Globus pallidus (tissue), 1 donor: ENCODE measurements around the gene PUS1.

Experiments used
- DNase-seq: peaks from one replicate; pipeline ENCODE4 v3.0.0-alpha.2; 2015; ENCODE audit warnings: low spot score

Gene PUS1

GRCh38 chr12:131915823-131916222 is 13.3 kb upstream of the PUS1 start:
- no peak for DNase-seq

GRCh38 chr12:131916306-131917138 is 12.6 kb upstream of the PUS1 start:
- no peak for DNase-seq

- no peak for DNase-seq
Measured at GRCh38 chr12:131917139-131917710, 11.9 kb upstream of the PUS1 start.

GRCh38 chr12:131917711-131918306 is 11.3 kb upstream of the PUS1 start:
- DNase-seq: no peak

GRCh38 chr12:131918311-131919050 is 10.6 kb upstream of the PUS1 start:
- DNase-seq: no peak

GRCh38 chr12:131919051-131919347 is 10.1 kb upstream of the PUS1 start:
- DNase-seq: no peak

GRCh38 chr12:131919366-131920156 is 9.5 kb upstream of the PUS1 start:
- no peak for DNase-seq

- no peak for DNase-seq
Measured at GRCh38 chr12:131920157-131920508, 8.9 kb upstream of the PUS1 start.

GRCh38 chr12:131920902-131921840 is 7.9 kb upstream of the PUS1 start:
- DNase-seq: no peak

GRCh38 chr12:131921866-131922769 is 7.0 kb upstream of the PUS1 start:
- no peak for DNase-seq

- no peak for DNase-seq
Measured at GRCh38 chr12:131922772-131923171, 6.3 kb upstream of the PUS1 start.

GRCh38 chr12:131923260-131923659 is 5.8 kb upstream of the PUS1 start:
- DNase-seq: no peak

GRCh38 chr12:131927110-131928079 is 1.7 kb upstream of the PUS1 start:
- no peak for DNase-seq

- no peak for DNase-seq
Measured at GRCh38 chr12:131928080-131928710, 881 bp upstream of the PUS1 start.

- no peak for DNase-seq
Measured at GRCh38 chr12:131929581-131930456, 743 bp downstream of the PUS1 start.

GRCh38 chr12:131930510-131930909 is 1.4 kb downstream of the PUS1 start:
- DNase-seq: no peak

- DNase-seq: no peak
Measured at GRCh38 chr12:131933387-131933786, 4.3 kb downstream of the PUS1 start.
